Measurements from ENCODE around the gene ADAMTS13. TPM values are rescaled to one million over a fixed set of nuclear protein-coding genes. Genes with fewer than 3 reads are reported as not detected.

The ADAMTS13 gene
- polyA plus RNA-seq, 1 donor from 2014 or later: 13.5 TPM

GRCh38 chr9:133484671-133485437 is 62.7 kb downstream of the ADAMTS13 start:
- TF ChIP-seq TAF1 (IDR thresholded peaks at IDR 0.05; ENCODE audit: low read depth) (no peak), SMC3 (conservative IDR thresholded peaks at IDR 0.05; ENCODE audit: poor library complexity) (no peak), RAD21 (conservative IDR thresholded peaks at IDR 0.05) (no peak), EP300 (conservative IDR thresholded peaks at IDR 0.05; ENCODE audit: poor library complexity, severe bottlenecking) (no peak), POLR2AphosphoS5 (IDR thresholded peaks at IDR 0.05) (no peak), CTCF (IDR thresholded peaks at IDR 0.05; ENCODE audit: poor library complexity, severe bottlenecking) (no peak), MXI1 (conservative IDR thresholded peaks at IDR 0.05; ENCODE audit: poor library complexity, severe bottlenecking) (no peak), REST (IDR thresholded peaks at IDR 0.05; ENCODE audit: borderline replicate concordance) (no peak), EZH2 (IDR thresholded peaks at IDR 0.05; ENCODE audit: borderline replicate concordance, insufficient read depth, low read length, poor library complexity, severe bottlenecking) (no peak)
- no peak overlapping the region for H3K9ac ChIP-seq (ENCODE audit: low read length)
- H3K9me2 ChIP-seq (ENCODE audit: insufficient read depth, low read length): no peaks in the 10 kb centered on the region
- no peak overlapping the region for H3K4me3 ChIP-seq (ENCODE audit: low read length)
- no peak overlapping the region for H2AFZ ChIP-seq (ENCODE audit: low read depth, low read length)
- no peaks in the 10 kb centered on the region for H3K36me3 ChIP-seq (ENCODE audit: insufficient read depth, low read length)
- H3K27ac ChIP-seq (ENCODE audit: low read length): no peak overlapping the region
- H3K9me3 ChIP-seq (ENCODE audit: low read length): no peaks in the 10 kb centered on the region
- H3F3A ChIP-seq (ENCODE audit: insufficient read depth, low read length, poor library complexity, severe bottlenecking): no peaks in the 10 kb centered on the region
- no peaks in the 10 kb centered on the region for H3K79me2 ChIP-seq (replicated peaks; ENCODE audit: insufficient read depth, low read length)
- no peaks in the 10 kb centered on the region for H3K27me3 ChIP-seq (ENCODE audit: insufficient read depth, low read depth, low read length)
- no peak overlapping the region for H3K4me2 ChIP-seq (ENCODE audit: low read length)
- no peaks in the 10 kb centered on the region for H4K20me1 ChIP-seq (ENCODE audit: insufficient read depth)

GRCh38 chr9:133485531-133486260 is 63.5 kb downstream of the ADAMTS13 start:
- H3K9ac ChIP-seq (ENCODE audit: low read length): no peak overlapping the region

More at GRCh38 chr9:133485531-133486260, 63.5 kb downstream of the ADAMTS13 start:
- Histone ChIP-seq H3K27me3 (ENCODE audit: insufficient read depth, low read depth, low read length) (no peaks in the 10 kb centered on the region), H4K20me1 (ENCODE audit: insufficient read depth) (no peaks in the 10 kb centered on the region), H2AFZ (ENCODE audit: low read depth, low read length) (no peak overlapping the region), H3K27ac (ENCODE audit: low read length) (no peak overlapping the region), H3F3A (ENCODE audit: insufficient read depth, low read length, poor library complexity, severe bottlenecking) (no peaks in the 10 kb centered on the region), H3K9me3 (ENCODE audit: low read length) (no peaks in the 10 kb centered on the region), H3K4me3 (ENCODE audit: low read length) (no peak overlapping the region), H3K79me2 (replicated peaks; ENCODE audit: insufficient read depth, low read length) (no peaks in the 10 kb centered on the region), H3K36me3 (ENCODE audit: insufficient read depth, low read length) (no peaks in the 10 kb centered on the region), H3K9me2 (ENCODE audit: insufficient read depth, low read length) (no peaks in the 10 kb centered on the region), H3K4me2 (ENCODE audit: low read length) (no peak overlapping the region)
- TF ChIP-seq EP300 (conservative IDR thresholded peaks at IDR 0.05; ENCODE audit: poor library complexity, severe bottlenecking) (no peak), CTCF (IDR thresholded peaks at IDR 0.05; ENCODE audit: poor library complexity, severe bottlenecking) (no peak), MXI1 (conservative IDR thresholded peaks at IDR 0.05; ENCODE audit: poor library complexity, severe bottlenecking) (no peak), TAF1 (IDR thresholded peaks at IDR 0.05; ENCODE audit: low read depth) (no peak), RAD21 (conservative IDR thresholded peaks at IDR 0.05) (no peak), POLR2AphosphoS5 (IDR thresholded peaks at IDR 0.05) (no peak), REST (IDR thresholded peaks at IDR 0.05; ENCODE audit: borderline replicate concordance) (no peak), SMC3 (conservative IDR thresholded peaks at IDR 0.05; ENCODE audit: poor library complexity) (no peak), EZH2 (IDR thresholded peaks at IDR 0.05; ENCODE audit: borderline replicate concordance, insufficient read depth, low read length, poor library complexity, severe bottlenecking) (no peak)
